NT2/D1 (cell line): ENCODE measurements around the gene FOXL2NB.
A peak's percentile ranks its signal among the peaks of the same experiment; 100 is the strongest.

ENCODE experiments used
- DNase-seq: peaks from one replicate; pipeline ENCODE4 v3.0.0-alpha.2; 2011; ENCODE audit warnings: low read depth, low spot score
- H3K27me3 ChIP-seq: 2 replicates; pipeline ENCODE4 v1.6.0; 2011; ENCODE audit warnings: mild to moderate bottlenecking; ENCODE audit not compliant: insufficient read length, insufficient read depth
- H3K36me3 ChIP-seq: 2 replicates; pipeline ENCODE4 v1.6.1; 2011; ENCODE audit warnings: mild to moderate bottlenecking, low read length, mixed read lengths; ENCODE audit not compliant: insufficient read depth, insufficient read length
- H3K4me1 ChIP-seq: 2 replicates; pipeline ENCODE4 v1.5.1; 2011; ENCODE audit not compliant: insufficient read depth, insufficient read length
- H3K4me3 ChIP-seq: 2 replicates; pipeline ENCODE4 v1.5.1; 2011; ENCODE audit warnings: low read depth; ENCODE audit not compliant: insufficient read length
- H3K9ac ChIP-seq: 2 replicates; pipeline ENCODE4 v1.6.0; 2011; ENCODE audit warnings: low read depth; ENCODE audit not compliant: insufficient read length
- H3K9me3 ChIP-seq: 2 replicates; pipeline ENCODE4 v1.5.1; 2011; ENCODE audit warnings: mild to moderate bottlenecking, low read length; ENCODE audit not compliant: insufficient read depth
- SUZ12 ChIP-seq: IDR thresholded peaks from 2 replicates; pipeline ENCODE4 v1.6.1; 2011; ENCODE audit not compliant: insufficient read length, insufficient read depth; ENCODE audit errors: extremely low read depth
- YY1 ChIP-seq: IDR thresholded peaks from 2 replicates; pipeline ENCODE4 v1.6.1; 2011; ENCODE audit not compliant: insufficient read length, insufficient read depth
- ZNF274 ChIP-seq: IDR thresholded peaks from 2 replicates; pipeline ENCODE4 v1.6.1; 2011; ENCODE audit warnings: mild to moderate bottlenecking, low read depth, low read length

The FOXL2NB gene

DNA sequence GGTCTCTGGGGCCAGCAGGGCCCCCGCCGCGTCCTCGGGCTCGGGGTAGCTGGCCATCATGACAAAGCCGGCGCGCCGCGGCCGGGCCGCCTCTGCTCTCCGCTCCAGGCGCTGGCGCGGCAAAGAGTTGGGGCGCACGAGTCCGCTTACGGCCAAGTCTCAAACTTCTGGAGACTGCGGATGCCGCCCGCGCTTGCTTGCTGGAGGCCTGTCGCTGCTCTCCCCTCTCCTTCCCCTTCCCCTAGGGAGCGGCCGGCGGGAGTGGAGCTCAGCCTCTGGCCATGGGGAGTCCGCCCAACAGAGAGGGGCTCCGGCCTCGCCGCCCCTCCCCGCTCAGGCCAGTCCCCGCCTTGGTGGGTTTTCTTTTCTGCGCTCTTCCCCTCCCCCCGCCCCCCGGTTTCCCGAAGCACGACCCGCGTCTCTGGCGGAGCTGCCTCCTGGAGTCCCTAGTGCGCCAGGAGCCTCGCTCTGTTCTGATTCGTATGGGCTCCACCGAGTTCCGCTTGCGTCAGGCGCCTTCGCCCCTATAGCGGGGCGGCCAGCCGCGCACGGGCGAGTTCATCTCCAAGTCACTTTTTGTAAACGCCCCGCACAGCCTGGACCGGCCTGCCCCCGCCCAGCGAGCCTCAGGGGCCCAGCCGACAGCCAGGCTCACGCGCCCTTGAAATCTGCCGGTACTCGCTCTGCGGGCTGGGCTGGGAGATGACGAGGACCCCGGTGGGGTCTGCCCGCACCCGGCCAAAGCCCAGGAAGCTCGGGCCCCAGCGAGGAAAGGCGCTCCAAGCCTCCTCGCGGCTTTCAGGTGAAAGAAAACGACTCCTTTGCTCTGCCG, at the start of gene FOXL2NB, which contains the start of gene FOXL2:
TSS of gene FOXL2NB (plus strand) at position 555 of the 832 bp plus-strand sequence. CDS start at position 703, 148 bp downstream.
TSS of gene FOXL2 (minus strand) at position 475 of the 832 bp plus-strand sequence. CDS start at position 60, 415 bp downstream.
- Histone ChIP-seq H3K36me3 (no peaks in the 10 kb centered on the region), H3K27me3 (peaks cover 100% of the 10 kb centered on the region), H3K9me3 (no peaks in the 10 kb centered on the region; the same call in 1 of the 2 replicates), H3K9ac (peak within 1 kb of the TSS; percentile 72), H3K4me1 (peaks cover 8% of the 10 kb centered on the region), H3K4me3 (peak within 1 kb of the TSS; percentile 49)
- TF ChIP-seq ZNF274 (no peak), YY1 (no peak), SUZ12 (no peak)
- DNase-seq = no peak

DNA sequence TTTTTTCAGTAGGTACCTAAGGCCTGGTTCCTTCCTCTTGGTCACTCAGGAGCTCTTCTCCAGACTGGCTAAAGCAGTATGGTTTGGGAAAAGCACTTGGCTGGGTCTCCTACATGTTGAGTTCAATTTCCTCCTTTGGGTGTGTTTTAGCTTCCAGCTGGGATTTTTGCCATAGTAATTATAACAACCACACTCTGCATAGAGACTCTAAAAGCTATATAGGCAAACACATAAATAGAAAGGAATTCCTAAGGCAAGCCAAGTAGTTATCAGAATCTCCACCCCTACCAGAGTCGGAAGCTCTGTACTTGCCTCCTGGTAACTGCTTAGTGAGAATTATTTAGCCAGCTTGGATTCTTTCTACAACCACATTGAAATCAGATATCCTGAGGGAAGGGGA, 48.7 kb upstream of the FOXL2NB start:
- DNase-seq = no peak
- H3K27me3 ChIP-seq = no peaks in the 10 kb centered on the region
- TF ChIP-seq ZNF274 (no peak), SUZ12 (no peak), YY1 (no peak)
- H3K9ac ChIP-seq = no peak overlapping the region
- no peak overlapping the region for H3K4me3 ChIP-seq
- H3K9me3 ChIP-seq = no peaks in the 10 kb centered on the region
- no peaks in the 10 kb centered on the region for H3K4me1 ChIP-seq
- H3K36me3 ChIP-seq = no peaks in the 10 kb centered on the region

DNA sequence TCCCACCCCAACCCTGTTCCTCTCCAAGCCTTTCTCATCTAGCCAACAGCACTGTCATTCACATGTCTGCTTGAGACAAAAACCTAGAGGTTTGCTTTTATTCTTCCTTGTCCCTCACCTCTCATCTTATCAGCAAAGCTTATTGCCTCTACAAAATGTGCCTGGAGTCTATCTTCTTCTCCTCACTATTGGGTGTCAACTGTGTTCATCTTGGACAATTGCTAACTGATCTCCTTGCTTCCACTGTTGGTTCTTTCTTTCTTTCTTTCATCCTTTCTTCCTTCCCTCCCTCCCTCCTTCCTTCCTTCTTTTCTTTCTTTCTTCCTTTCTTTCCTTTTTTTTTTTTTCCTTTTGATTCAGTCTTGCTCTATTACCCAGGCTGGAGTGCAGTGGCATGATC, 48.3 kb upstream of the FOXL2NB start:
- H3K9me3 ChIP-seq = no peaks in the 10 kb centered on the region
- no peaks in the 10 kb centered on the region for H3K36me3 ChIP-seq
- H3K4me1 ChIP-seq = no peaks in the 10 kb centered on the region
- DNase-seq = no peak
- no peak overlapping the region for H3K9ac ChIP-seq
- no peak for TF ChIP-seq SUZ12
- H3K27me3 ChIP-seq = no peaks in the 10 kb centered on the region
- no peak overlapping the region for H3K4me3 ChIP-seq

DNA sequence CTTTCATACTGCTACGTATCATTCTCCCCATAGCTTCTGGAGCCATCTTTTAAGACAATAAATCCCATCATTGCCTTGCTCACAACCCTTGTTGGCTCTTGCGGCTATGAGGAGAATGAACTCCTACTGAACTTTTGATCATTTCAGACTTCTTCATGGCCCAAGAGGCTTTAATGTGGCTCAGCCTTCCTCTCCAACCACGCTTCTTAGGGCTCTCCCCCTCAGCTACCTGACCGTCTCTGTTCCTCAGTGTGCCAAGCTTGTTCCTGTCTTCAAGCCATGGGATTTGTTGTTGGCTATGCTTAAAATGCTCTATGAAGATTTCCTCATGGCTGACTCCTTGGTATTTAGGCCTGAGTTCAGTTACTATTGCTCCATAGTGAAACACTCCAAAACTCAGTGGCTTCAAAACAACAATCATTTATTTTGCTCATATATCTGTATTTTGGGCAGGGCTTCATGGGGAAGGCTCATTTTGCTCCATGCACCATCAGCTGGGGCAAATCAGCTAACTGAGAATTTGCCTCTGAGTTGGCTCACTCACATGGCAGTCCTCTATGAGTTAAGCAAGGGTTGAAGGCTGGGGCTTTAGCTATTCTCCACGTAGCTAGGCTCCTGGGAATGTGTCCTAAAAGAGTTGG, 47.5 kb upstream of the FOXL2NB start:
- no peak for DNase-seq
- Histone ChIP-seq H3K36me3 (no peaks in the 10 kb centered on the region), H3K4me3 (no peak overlapping the region)

DNA sequence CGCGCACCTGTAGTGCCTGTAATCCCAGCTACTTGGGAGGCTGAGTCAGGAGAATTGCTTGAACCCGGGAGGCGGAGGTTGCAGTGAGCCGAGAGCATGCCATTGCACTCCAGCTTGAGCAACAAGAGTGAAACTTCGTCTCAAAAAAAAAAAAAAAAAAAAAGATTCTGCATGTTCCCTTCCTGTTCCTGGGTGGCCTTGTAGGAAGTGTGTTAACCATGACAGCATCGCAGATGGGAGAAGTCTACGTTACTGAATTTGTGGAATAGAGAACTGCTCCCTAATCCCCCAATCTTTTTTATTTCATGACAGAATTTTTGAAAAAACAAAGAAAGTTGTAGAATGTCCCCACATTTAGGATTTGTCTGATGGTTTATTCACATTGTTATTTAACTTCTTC, 45.5 kb upstream of the FOXL2NB start:
- no peak for DNase-seq
- no peaks in the 10 kb centered on the region for H3K36me3 ChIP-seq
- H3K27me3 ChIP-seq = no peaks in the 10 kb centered on the region
- H3K9ac ChIP-seq = no peak overlapping the region
- no peak for TF ChIP-seq ZNF274
- TF ChIP-seq SUZ12 = no peak
- no peak for TF ChIP-seq YY1
- no peak overlapping the region for H3K4me3 ChIP-seq
- H3K9me3 ChIP-seq = no peaks in the 10 kb centered on the region
- H3K4me1 ChIP-seq = no peaks in the 10 kb centered on the region

More for the DNA sequence above, 47.5 kb upstream of the FOXL2NB start:
- Histone ChIP-seq H3K9me3 (no peaks in the 10 kb centered on the region), H3K4me1 (no peaks in the 10 kb centered on the region), H3K9ac (no peak overlapping the region), H3K27me3 (no peaks in the 10 kb centered on the region)
- TF ChIP-seq ZNF274 (no peak), SUZ12 (no peak), YY1 (no peak)

DNA sequence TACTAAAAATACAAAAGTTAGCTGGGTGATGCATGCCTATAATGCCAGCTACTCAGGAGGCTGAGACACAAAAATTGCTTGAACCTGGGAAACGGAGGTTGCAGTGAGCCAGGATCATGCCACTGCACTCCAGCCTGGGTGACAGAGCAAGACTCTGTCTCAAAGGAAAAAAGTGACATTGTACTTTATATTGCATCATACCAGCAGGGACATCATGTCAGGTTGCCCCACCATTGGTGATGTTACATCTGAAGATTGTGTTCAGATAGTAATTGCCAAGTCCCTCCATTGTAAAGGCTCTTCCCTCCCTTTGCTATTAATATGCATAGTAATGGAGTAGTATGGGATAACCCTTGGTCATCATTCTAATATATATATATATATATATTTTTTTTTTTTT, 44.8 kb upstream of the FOXL2NB start:
- no peak overlapping the region for H3K4me3 ChIP-seq
- H3K9me3 ChIP-seq = no peaks in the 10 kb centered on the region
- H3K9ac ChIP-seq = no peak overlapping the region
- H3K27me3 ChIP-seq = no peaks in the 10 kb centered on the region
- DNase-seq = no peak
- H3K4me1 ChIP-seq = no peaks in the 10 kb centered on the region
- H3K36me3 ChIP-seq = no peaks in the 10 kb centered on the region
- TF ChIP-seq SUZ12 (no peak), ZNF274 (no peak), YY1 (no peak)

DNA sequence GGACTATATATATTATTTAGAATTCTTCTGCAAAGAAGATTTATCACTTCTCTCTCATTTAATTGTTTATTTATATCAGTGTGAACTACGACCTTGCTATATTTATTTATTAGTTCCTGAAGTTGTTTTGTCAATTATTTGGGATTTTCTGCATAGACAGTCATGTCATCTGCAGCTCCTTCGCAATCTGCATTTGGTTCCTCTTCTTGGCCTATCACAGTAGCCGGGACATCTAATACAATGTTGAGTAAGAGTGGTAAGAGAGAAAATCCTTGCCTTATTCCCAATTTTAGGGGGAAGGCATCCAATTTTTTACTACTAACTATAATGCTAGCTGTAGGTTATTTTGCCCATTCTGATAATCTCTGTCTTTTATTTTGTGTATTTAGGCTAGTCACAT, 39.5 kb upstream of the FOXL2NB start:
- Histone ChIP-seq H3K4me3 (no peak overlapping the region), H3K27me3 (no peaks in the 10 kb centered on the region), H3K9me3 (no peaks in the 10 kb centered on the region), H3K36me3 (no peaks in the 10 kb centered on the region), H3K4me1 (no peaks in the 10 kb centered on the region), H3K9ac (no peak overlapping the region)
- TF ChIP-seq SUZ12 (no peak), YY1 (no peak), ZNF274 (no peak)
- no peak for DNase-seq

DNA sequence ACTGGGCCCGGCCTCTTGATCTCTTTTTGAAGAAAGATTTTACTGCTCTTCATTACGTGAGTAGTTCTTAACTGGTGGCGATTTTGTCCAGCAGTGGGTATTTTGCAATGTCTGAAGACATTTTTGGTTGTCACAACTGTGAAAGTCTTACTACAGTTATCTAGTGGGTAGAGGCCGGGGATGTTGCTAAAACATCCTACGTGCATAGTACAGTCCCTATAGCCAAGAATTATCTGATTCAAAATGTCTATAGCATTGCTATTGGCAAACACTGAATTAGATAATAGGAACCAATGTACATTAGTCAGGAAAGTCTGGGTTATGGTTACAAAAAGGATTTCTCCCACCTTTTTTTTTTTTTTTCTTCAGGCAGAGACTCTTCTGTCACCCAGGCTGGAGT, 38.2 kb upstream of the FOXL2NB start:
- DNase-seq = no peak
- no peaks in the 10 kb centered on the region for H3K4me1 ChIP-seq
- H3K9me3 ChIP-seq = no peaks in the 10 kb centered on the region
- TF ChIP-seq YY1 (no peak), ZNF274 (no peak), SUZ12 (no peak)
- no peaks in the 10 kb centered on the region for H3K27me3 ChIP-seq
- no peak overlapping the region for H3K9ac ChIP-seq
- no peak overlapping the region for H3K4me3 ChIP-seq
- H3K36me3 ChIP-seq = no peaks in the 10 kb centered on the region
